Measurements from ENCODE around the gene UNC93A. TPM values are rescaled to one million over a fixed set of nuclear protein-coding genes. Genes with fewer than 3 reads are reported as not detected.
A peak's percentile ranks its signal among the peaks of the same experiment; 100 is the strongest.

The UNC93A gene
- total RNA-seq, 1 experiment from 2014 or later: 2.5 TPM

DNA sequence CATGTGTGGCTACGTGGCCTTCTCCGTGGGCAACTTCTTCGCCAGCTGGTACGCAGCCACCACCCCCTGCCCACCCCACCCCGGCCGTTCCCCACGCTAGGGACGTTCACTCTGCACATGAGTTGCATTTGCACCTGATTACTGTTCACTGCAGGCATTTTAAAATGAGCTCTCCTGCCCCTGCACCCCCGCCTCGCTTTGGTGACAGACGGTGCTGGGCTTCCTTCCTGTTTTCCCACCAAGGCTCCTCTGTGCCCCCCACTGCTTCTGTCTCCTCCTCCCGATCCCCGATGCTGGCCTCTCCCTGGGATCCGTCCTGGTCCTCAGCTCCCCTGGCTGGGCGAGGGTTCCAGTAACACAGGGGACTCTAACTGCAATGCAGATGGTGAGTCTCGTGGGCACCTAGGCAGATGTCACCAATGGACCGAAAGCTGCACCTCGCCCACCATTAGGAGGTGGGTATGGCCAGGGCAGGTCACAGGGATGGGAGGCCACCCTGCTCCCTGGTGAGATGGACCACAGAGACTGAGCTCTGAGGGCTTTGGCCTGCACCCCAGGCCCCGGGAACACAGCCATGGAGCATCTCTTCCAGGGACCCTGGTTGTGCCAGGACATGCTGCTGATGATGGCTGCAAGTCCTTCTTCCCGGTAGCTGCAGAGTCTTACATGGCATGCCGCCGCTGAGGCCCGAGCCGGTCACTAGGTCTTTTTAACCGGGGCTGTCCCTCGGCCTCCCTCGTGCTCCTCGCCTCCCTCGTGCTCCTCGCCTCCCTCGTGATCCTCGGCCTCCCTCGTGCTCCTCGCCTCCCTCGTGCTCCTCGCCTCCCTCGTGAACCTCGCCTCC lies 3.8 kb downstream of the UNC93A start:
- Histone ChIP-seq H3K4me3 (ENCODE audit: insufficient read depth, low read depth, low read length) (no peak overlapping the region), H3K36me3 (replicated peaks; ENCODE audit: control insufficient read depth, insufficient read depth, low read length) (no peaks in the 10 kb centered on the region), H3K27me3 (ENCODE audit: control insufficient read depth, insufficient read depth, low read length) (no peaks in the 10 kb centered on the region; the same call in 1 of the 2 replicates)
- no peak for DNase-seq

- DNase-seq: no peak
- Histone ChIP-seq H3K36me3 (replicated peaks; ENCODE audit: control insufficient read depth, insufficient read depth, low read length) (no peaks in the 10 kb centered on the region), H3K4me3 (ENCODE audit: insufficient read depth, low read depth, low read length) (no peak overlapping the region), H3K27me3 (ENCODE audit: control insufficient read depth, insufficient read depth, low read length) (no peaks in the 10 kb centered on the region; the same call in 1 of the 2 replicates)
Observed at GRCh38 chr6:167295495-167296292, 4.6 kb downstream of the UNC93A start.

- no peaks in the 10 kb centered on the region for H3K36me3 ChIP-seq (replicated peaks; ENCODE audit: control insufficient read depth, insufficient read depth, low read length)
- no peak overlapping the region for H3K4me3 ChIP-seq (ENCODE audit: insufficient read depth, low read depth, low read length)
- no peak for DNase-seq
- no peaks in the 10 kb centered on the region; the same call in 1 of the 2 replicates for H3K27me3 ChIP-seq (ENCODE audit: control insufficient read depth, insufficient read depth, low read length)
Observed at GRCh38 chr6:167296293-167296690, 5.2 kb downstream of the UNC93A start.

- Histone ChIP-seq H3K36me3 (replicated peaks; ENCODE audit: control insufficient read depth, insufficient read depth, low read length) (no peaks in the 10 kb centered on the region), H3K4me3 (ENCODE audit: insufficient read depth, low read depth, low read length) (no peak overlapping the region), H3K27me3 (ENCODE audit: control insufficient read depth, insufficient read depth, low read length) (no peaks in the 10 kb centered on the region; the same call in 1 of the 2 replicates)
- DNase-seq: no peak
Observed at GRCh38 chr6:167296902-167297301, 5.8 kb downstream of the UNC93A start.

DNA sequence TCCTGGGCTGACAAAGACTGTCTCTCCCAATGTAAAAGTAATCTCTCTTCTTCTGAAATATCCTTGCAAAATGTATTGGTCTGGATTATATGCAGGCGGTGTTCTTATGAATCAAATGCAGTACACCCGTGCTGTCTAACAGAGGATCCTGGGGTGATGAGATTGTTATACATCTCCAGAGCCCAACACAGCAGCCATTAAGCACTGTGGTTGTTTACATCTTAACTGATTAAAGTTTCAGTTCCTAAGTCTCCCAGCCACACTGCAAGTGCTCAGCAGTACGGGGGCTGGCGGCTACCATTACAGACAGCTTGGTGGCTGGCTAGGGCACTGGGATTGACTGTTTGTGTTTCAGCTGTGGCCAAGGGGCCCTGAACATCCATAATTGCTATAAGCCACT lies 7.0 kb downstream of the UNC93A start:
- Histone ChIP-seq H3K4me3 (ENCODE audit: insufficient read depth, low read depth, low read length) (no peak overlapping the region), H3K36me3 (replicated peaks; ENCODE audit: control insufficient read depth, insufficient read depth, low read length) (no peaks in the 10 kb centered on the region), H3K27me3 (ENCODE audit: control insufficient read depth, insufficient read depth, low read length) (no peaks in the 10 kb centered on the region; the same call in 1 of the 2 replicates)
- DNase-seq: no peak

DNA sequence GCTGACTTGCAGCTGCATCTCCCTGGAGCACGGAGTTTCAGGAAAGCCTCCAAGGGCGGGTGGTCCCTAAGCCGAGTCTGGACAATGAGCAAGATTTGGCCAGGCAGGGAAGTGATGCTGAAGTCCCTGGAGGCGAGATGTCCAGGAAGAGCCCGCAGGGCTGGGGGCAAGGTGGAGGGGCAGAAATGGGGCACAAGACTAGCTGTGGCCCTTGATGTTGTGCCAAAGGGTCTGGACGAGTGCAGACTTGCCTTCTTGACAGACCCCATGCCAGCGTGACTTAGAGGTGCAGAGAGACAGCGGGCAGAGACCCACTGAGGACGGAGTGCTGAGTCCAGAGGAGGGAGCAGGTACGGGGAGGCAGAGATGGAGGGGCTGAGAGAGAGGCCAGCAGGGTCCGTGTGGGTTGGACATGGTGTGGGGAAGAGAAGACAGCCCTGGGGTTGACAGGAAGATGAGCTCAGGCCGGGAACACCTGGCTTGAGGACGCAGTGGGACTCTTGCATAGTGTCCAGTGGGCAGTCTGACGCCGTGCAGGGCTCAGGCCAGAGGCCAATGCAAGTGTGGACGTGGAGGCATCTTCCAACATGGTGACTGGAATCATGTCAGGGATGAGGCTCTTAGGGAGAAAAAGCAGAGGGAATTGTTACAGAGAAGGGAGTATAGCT lies 8.7 kb downstream of the UNC93A start:
- no peak for DNase-seq
- no peaks in the 10 kb centered on the region for H3K36me3 ChIP-seq (replicated peaks; ENCODE audit: control insufficient read depth, insufficient read depth, low read length)
- no peak overlapping the region for H3K4me3 ChIP-seq (ENCODE audit: insufficient read depth, low read depth, low read length)
- H3K27me3 ChIP-seq (ENCODE audit: control insufficient read depth, insufficient read depth, low read length): no peaks in the 10 kb centered on the region; the same call in 1 of the 2 replicates

DNA sequence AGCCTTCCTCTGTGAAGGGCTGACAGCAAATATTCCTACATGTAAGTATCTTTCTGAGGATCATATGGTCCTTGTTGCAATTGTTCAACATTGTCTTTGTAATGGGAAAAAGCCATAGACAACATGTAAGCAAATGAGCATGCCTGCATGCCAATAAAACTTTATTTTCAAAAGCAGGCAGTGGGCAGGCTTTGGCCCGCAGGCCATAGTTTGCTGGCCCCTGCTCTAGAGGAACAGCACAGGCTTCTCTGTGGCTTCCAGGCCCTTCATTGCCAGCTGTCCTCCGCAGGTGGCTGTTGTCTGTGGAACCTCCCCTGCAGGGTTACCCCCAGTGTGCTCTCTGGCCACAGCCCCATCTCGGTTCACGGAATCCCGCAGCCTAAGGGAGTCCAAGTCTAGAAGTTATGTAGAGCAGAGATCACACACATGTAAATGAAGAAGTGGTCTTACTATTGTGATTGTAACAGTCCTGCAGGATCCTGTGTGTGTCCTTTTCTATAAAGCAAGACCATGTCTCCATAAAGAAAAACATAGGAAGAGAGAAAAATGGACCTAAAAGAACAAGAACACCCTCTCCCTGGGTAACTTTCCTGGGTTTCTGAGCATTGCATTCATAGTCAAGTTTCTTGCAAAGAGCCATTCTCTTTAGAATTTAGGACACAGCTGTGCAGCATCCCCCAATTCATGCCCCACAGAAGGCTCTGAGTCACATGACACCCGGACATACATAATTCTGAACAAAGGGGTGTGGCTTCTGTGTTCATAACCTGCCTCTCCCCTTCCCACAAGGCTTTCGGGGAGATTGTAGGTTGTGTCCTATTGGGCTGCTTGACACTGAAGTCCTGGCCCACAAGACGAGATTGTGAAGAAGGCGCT lies 10.0 kb downstream of the UNC93A start:
- Histone ChIP-seq H3K27me3 (ENCODE audit: control insufficient read depth, insufficient read depth, low read length) (peaks cover 2% of the 10 kb centered on the region; the same call in 1 of the 2 replicates), H3K36me3 (replicated peaks; ENCODE audit: control insufficient read depth, insufficient read depth, low read length) (no peaks in the 10 kb centered on the region), H3K4me3 (ENCODE audit: insufficient read depth, low read depth, low read length) (no peak overlapping the region)
- DNase-seq: peak; percentile 62

DNA sequence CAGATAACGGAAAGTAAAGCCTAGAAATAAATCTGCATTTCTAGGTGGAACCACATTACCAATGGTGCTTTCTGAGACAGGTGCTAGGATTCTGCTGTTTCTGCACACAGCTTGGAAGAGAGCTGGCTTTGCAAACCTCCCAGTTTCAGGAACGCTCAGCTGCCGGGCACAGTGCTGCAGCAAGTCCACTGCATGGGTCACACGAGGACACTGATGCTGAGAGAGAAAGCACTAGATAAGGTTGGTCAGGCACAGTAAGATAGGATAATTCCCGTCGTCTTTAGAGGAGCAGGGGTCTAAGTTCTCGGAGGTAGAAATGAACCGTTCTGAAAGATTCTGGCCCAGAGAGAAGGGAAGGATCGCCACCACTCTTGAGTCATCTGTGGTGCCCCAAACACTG lies 11.0 kb downstream of the UNC93A start:
- Histone ChIP-seq H3K27me3 (ENCODE audit: control insufficient read depth, insufficient read depth, low read length) (peaks cover 2% of the 10 kb centered on the region; the same call in 1 of the 2 replicates), H3K4me3 (ENCODE audit: insufficient read depth, low read depth, low read length) (no peak overlapping the region), H3K36me3 (replicated peaks; ENCODE audit: control insufficient read depth, insufficient read depth, low read length) (no peaks in the 10 kb centered on the region)
- no peak for DNase-seq

DNA sequence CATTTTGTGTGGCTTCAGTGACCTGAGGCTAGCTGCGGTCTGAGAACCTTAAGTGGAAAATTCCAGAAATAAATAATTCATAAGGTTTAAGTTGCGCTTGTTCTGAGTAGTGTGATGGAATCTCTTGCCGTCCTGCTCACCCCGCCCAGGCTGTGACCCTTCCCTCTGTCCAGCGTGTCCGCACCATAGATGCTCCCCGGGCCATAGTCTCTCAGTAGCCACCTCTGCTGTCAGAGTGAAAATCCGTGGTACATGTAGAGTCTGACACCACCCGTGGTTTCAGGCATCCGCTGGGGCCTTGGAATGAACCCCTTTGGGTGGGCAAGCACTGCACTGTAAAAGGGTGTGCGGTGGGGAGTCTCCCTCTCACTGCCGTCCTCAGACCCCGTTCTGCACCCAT lies 11.7 kb downstream of the UNC93A start:
- no peak for DNase-seq
- no peak overlapping the region for H3K4me3 ChIP-seq (ENCODE audit: insufficient read depth, low read depth, low read length)
- peaks cover 2% of the 10 kb centered on the region; the same call in 1 of the 2 replicates for H3K27me3 ChIP-seq (ENCODE audit: control insufficient read depth, insufficient read depth, low read length)
- no peaks in the 10 kb centered on the region for H3K36me3 ChIP-seq (replicated peaks; ENCODE audit: control insufficient read depth, insufficient read depth, low read length)

DNA sequence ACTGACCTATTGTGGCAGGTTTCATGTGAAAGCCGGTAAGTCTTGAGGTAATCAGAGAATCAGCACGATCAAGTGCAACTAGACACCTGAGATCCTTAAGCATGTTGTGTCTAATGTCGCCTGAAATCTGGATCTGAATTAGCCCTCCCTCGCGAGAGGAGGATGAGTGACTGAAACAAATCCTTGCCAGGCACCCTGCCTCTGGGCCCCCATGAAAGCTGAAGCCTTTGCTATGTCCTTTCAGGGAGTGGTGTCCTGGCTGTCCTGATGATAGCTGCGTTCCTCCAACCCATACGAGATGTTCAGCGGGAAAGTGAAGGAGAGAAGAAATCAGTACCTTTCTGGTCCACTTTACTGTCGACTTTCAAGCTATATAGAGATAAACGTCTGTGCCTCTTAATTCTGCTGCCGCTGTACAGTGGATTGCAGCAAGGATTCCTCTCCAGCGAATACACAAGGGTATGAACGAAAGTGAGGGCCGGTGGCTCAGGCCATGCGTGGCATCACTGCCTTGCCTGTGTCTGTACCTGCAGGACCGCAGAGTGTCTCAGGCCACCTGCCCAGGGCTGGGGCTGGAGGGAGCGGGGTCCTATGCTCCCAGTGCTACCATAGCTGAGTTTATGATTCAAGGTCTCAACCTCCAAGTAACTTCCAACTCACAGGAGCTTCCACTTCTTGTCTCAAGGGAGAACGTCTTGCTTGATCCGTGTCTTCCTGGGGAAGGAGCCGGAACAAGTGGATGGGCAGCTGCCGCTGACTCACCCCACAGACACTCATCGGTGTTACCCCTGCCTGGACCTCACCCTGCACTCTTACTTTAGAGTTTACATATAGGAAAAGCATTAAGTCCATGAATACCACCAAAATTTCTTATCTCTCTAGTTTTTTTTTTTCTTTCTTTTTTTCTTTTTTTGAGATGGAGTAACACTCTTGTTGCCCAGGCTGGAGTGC lies 12.8 kb downstream of the UNC93A start:
- no peak for DNase-seq
- no peak overlapping the region for H3K4me3 ChIP-seq (ENCODE audit: insufficient read depth, low read depth, low read length)
- H3K27me3 ChIP-seq (ENCODE audit: control insufficient read depth, insufficient read depth, low read length): peaks cover 2% of the 10 kb centered on the region; the same call in 1 of the 2 replicates
- H3K36me3 ChIP-seq (replicated peaks; ENCODE audit: control insufficient read depth, insufficient read depth, low read length): no peaks in the 10 kb centered on the region

- Histone ChIP-seq H3K4me3 (ENCODE audit: insufficient read depth, low read depth, low read length) (no peak overlapping the region), H3K36me3 (replicated peaks; ENCODE audit: control insufficient read depth, insufficient read depth, low read length) (no peaks in the 10 kb centered on the region), H3K27me3 (ENCODE audit: control insufficient read depth, insufficient read depth, low read length) (peaks cover 2% of the 10 kb centered on the region; the same call in 1 of the 2 replicates)
- peak; percentile 73 for DNase-seq
Observed at GRCh38 chr6:167304912-167305311, 13.8 kb downstream of the UNC93A start.

- no peaks in the 10 kb centered on the region for H3K36me3 ChIP-seq (replicated peaks; ENCODE audit: control insufficient read depth, insufficient read depth, low read length)
- DNase-seq: peak; percentile 43
- peaks cover 2% of the 10 kb centered on the region; the same call in 1 of the 2 replicates for H3K27me3 ChIP-seq (ENCODE audit: control insufficient read depth, insufficient read depth, low read length)
- no peak overlapping the region for H3K4me3 ChIP-seq (ENCODE audit: insufficient read depth, low read depth, low read length)
Observed at GRCh38 chr6:167305796-167306195, 14.7 kb downstream of the UNC93A start.

Measured in H7 (cell line).